Stomach smooth muscle (tissue), 2 donors: Measurements from ENCODE around the gene TNXB.
A peak's percentile ranks its signal among the peaks of the same experiment; 100 is the strongest.
"Not testable (repeated sequence)": the region's sequence is repeated elsewhere in the genome, so short reads cannot be mapped to it uniquely, and the experiment has no call there.

ENCODE experiments used
- H3K27ac ChIP-seq: one replicate; pipeline ENCODE4 v1.7.0; 2013; ENCODE audit warnings: mild to moderate bottlenecking, low read length, inconsistent platforms
- H3K27me3 ChIP-seq, 2 donors: one replicate each; pipeline ENCODE4 v1.7.0; 2013; ENCODE audit warnings: low read length in 2 of 2; ENCODE audit not compliant: insufficient read depth in 2 of 2, control insufficient read depth in 1 of 2
- H3K36me3 ChIP-seq, 2 donors: one replicate each; pipeline ENCODE4 v1.7.0; 2013; ENCODE audit warnings: low read length in 2 of 2; ENCODE audit not compliant: control insufficient read depth in 2 of 2, insufficient read depth in 2 of 2
- H3K4me1 ChIP-seq: one replicate; pipeline ENCODE4 v1.7.0; 2013; ENCODE audit warnings: low read length; ENCODE audit not compliant: control insufficient read depth, insufficient read depth
- H3K4me3 ChIP-seq, 2 donors: one replicate each; pipeline ENCODE4 v1.7.0; 2013; ENCODE audit warnings: low read length in 2 of 2
- H3K9ac ChIP-seq, 2 donors: one replicate each; pipeline ENCODE4 v1.7.0; 2013; ENCODE audit warnings: low read length in 2 of 2, mild to moderate bottlenecking in 1 of 2
- H3K9me3 ChIP-seq, 2 donors: one replicate each; pipeline ENCODE4 v1.7.0; 2013; ENCODE audit warnings: low read length in 2 of 2; ENCODE audit not compliant: control insufficient read depth in 2 of 2
- donor health status: healthy.
- donor health status: Pancreatic carcinoma.

TNXB gene

GRCh38 chr6:32149932-32150870 is 41.1 kb upstream of the TNXB start:
- Histone ChIP-seq H3K4me3 (peak overlapping the region; percentile 90 to 96), H3K27ac (no peak overlapping the region)

GRCh38 chr6:32149092-32149755 is 40.1 kb upstream of the TNXB start:
- no peak overlapping the region for H3K27ac ChIP-seq
- H3K36me3 ChIP-seq = peaks cover 3 to 5% of the 10 kb centered on the region in 2 donors
- no peaks in the 10 kb centered on the region for H3K27me3 ChIP-seq
- H3K9me3 ChIP-seq = no peaks in the 10 kb centered on the region
- peaks cover 38% of the 10 kb centered on the region for H3K4me1 ChIP-seq
- no peak overlapping the region for H3K9ac ChIP-seq
- no peak overlapping the region for H3K4me3 ChIP-seq

More at GRCh38 chr6:32149932-32150870, 41.1 kb upstream of the TNXB start:
- peak overlapping the region in 1 of 2 donors; percentile 22 for H3K9ac ChIP-seq
- H3K27me3 ChIP-seq = no peaks in the 10 kb centered on the region
- H3K4me1 ChIP-seq = peaks cover 47% of the 10 kb centered on the region
- no peaks in the 10 kb centered on the region for H3K9me3 ChIP-seq
- peaks cover 3 to 5% of the 10 kb centered on the region in 2 donors for H3K36me3 ChIP-seq

GRCh38 chr6:32148289-32149091 is 39.4 kb upstream of the TNXB start:
- no peak overlapping the region for H3K4me3 ChIP-seq
- no peaks in the 10 kb centered on the region for H3K9me3 ChIP-seq
- peaks cover 3 to 5% of the 10 kb centered on the region in 2 donors for H3K36me3 ChIP-seq
- no peak overlapping the region for H3K27ac ChIP-seq
- no peak overlapping the region for H3K9ac ChIP-seq
- H3K4me1 ChIP-seq = peaks cover 36% of the 10 kb centered on the region
- H3K27me3 ChIP-seq = no peaks in the 10 kb centered on the region

DNA sequence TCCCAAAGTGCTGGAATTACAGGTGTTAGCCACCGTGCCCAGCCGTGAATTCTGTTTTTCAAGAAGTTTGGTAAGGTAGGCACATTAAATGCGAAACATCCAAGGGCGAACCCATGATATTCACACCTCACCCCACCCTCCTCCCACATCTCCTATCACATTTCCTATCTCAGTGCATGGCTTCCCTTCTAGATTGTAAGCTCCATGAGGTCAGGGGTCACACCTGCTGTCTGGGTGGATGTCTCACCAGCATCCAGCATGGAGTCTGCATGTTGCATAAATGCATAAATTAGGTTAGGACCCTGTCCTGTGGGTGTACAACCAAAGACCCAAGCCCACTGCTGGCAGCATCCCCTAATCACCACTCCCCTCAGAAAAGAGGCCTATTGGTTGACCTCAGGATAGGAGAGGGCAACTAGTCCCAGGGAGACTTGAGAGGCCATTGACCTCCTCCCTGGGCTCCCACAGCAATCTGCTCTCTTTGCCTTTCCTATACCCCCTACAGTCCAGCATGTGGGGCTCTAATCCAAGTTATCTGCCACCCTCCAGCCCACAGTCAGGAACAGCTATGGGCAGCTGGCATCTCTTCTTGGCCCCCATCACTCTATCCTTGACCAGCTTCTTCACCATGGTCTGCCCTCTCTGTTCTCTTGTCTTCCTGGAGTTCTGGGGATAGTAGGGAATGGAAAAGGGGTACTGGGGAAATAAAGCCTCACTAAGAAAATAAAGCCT is 38.4 kb upstream of the TNXB start:
- H3K9me3 ChIP-seq = no peaks in the 10 kb centered on the region
- H3K4me1 ChIP-seq = peaks cover 27% of the 10 kb centered on the region
- H3K27me3 ChIP-seq = no peaks in the 10 kb centered on the region
- no peak overlapping the region for H3K4me3 ChIP-seq
- H3K27ac ChIP-seq = no peak overlapping the region
- no peak overlapping the region for H3K9ac ChIP-seq
- H3K36me3 ChIP-seq = peaks cover 3 to 5% of the 10 kb centered on the region in 2 donors

GRCh38 chr6:32146687-32147086 is 37.5 kb upstream of the TNXB start:
- no peak overlapping the region for H3K27ac ChIP-seq
- no peak overlapping the region for H3K4me3 ChIP-seq
- peaks cover 3 to 5% of the 10 kb centered on the region in 2 donors for H3K36me3 ChIP-seq
- no peaks in the 10 kb centered on the region for H3K9me3 ChIP-seq
- no peaks in the 10 kb centered on the region for H3K27me3 ChIP-seq
- H3K4me1 ChIP-seq = peaks cover 20% of the 10 kb centered on the region
- no peak overlapping the region for H3K9ac ChIP-seq

DNA sequence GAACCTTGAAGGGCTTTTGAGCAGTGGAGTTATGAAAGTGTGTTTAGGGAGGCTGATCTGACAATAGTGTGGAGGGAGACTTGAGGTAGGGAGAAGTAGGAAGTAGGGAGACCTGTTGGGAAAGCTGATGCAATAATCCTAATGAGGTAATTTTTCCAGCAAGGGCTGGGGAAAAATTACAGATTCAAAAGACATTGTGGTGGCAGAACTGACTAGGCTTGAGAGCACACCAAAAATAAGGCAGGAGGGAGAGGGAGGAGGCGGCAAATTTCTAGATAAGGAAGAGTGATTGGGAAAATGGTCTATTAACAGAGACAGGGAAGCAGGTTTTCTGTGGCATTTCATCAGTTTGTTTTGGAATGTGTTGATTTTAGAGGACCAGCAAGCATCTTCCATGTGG is 37.1 kb upstream of the TNXB start:
- Histone ChIP-seq H3K36me3 (peaks cover 3 to 5% of the 10 kb centered on the region in 2 donors), H3K4me1 (peaks cover 17% of the 10 kb centered on the region), H3K9me3 (no peaks in the 10 kb centered on the region), H3K4me3 (no peak overlapping the region), H3K9ac (no peak overlapping the region), H3K27ac (no peak overlapping the region), H3K27me3 (no peaks in the 10 kb centered on the region)

DNA sequence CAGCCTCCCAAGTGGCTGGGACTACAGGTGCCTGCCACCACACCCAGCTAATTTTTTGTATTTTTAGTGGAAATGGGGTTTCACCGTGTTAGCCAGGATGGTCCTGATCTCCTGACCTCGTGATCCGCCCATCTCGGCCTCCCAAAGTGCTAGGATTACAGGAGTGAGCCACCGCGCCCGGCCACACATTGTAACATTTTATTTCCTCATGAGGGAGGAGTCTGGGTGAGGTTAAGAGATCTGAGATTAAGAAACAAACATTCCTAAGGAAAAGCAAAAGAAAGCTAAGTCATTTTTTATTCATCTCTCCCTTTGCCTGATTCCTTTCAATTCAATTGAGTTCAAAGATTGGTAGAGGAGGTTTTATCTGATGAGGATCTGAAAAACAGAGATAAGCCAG is 35.1 kb upstream of the TNXB start:
- not testable (repeated sequence) for H3K36me3 ChIP-seq, H3K27ac ChIP-seq, H3K9me3 ChIP-seq, H3K4me3 ChIP-seq, H3K4me1 ChIP-seq, H3K9ac ChIP-seq, H3K27me3 ChIP-seq

DNA sequence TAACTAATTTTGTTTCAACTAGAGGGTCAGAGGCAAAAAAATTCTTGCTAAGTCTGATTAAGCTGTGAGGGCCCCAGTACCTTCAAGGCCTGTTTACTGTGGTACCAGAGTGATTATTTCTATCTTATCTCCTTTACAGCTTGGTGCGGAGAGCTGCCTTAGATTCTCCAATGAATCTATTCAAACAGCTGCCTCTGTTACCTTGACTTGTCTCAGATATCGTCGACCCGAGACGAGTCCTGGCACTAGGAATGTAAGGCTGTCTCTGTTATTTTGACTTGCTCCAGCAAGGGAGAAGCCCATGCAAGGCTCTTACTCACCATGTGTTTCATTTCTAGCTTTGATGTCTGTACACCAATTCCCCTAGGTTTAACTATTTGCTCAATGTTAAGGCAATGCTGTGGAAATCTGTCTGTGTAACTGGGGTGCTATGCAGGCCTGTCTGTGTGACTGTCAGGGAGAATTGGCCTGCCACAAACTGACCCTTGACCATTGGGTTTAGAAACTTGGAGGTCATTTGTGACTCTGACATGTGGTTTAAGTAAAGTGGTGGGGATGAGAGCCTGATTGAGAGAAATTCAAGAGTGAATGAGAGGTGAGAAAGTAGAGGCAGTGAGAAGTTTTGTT is 31.4 kb upstream of the TNXB start:
- no peaks in the 10 kb centered on the region for H3K27me3 ChIP-seq
- no peaks in the 10 kb centered on the region for H3K9me3 ChIP-seq
- no peak overlapping the region for H3K4me3 ChIP-seq
- H3K27ac ChIP-seq = no peak overlapping the region
- no peak overlapping the region for H3K9ac ChIP-seq
- H3K4me1 ChIP-seq = no peaks in the 10 kb centered on the region
- H3K36me3 ChIP-seq = no peaks in the 10 kb centered on the region

DNA sequence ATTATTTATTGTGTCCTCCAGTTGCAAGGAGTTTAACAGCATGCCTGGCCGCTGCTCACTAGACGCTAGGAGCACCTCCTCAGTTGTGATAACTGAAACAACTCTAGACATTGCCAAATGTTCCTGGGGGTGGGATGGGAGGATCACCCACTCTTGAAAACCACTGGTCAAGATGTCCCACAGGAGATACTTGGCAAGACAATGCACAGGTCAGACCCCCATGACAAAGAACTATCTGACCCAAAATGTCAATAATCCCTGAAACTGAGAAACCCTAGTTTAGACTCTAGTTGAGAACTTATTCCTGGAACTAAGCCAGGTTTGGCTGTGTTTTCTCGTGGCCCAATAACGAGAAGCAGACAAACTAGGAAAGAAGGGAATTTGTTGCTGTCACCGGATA is 30.5 kb upstream of the TNXB start:
- H3K9ac ChIP-seq = no peak overlapping the region
- no peaks in the 10 kb centered on the region for H3K4me1 ChIP-seq
- H3K36me3 ChIP-seq = no peaks in the 10 kb centered on the region
- no peak overlapping the region for H3K27ac ChIP-seq
- no peak overlapping the region for H3K4me3 ChIP-seq
- no peaks in the 10 kb centered on the region for H3K9me3 ChIP-seq
- H3K27me3 ChIP-seq = no peaks in the 10 kb centered on the region

- H3K27ac ChIP-seq = no peak overlapping the region
- H3K4me3 ChIP-seq = no peak overlapping the region
- H3K27me3 ChIP-seq = no peaks in the 10 kb centered on the region
- H3K9ac ChIP-seq = no peak overlapping the region
- H3K36me3 ChIP-seq = no peaks in the 10 kb centered on the region
- no peaks in the 10 kb centered on the region for H3K4me1 ChIP-seq
- no peaks in the 10 kb centered on the region for H3K9me3 ChIP-seq
Measured at GRCh38 chr6:32137454-32137853, 28.3 kb upstream of the TNXB start.
